ENCODE results near the gene TMC1. TPM values are rescaled to one million over a fixed set of nuclear protein-coding genes. Genes with fewer than 3 reads are reported as not detected.

Gene TMC1
- total RNA-seq, 2 experiments from 2014 or later = not detected

DNA sequence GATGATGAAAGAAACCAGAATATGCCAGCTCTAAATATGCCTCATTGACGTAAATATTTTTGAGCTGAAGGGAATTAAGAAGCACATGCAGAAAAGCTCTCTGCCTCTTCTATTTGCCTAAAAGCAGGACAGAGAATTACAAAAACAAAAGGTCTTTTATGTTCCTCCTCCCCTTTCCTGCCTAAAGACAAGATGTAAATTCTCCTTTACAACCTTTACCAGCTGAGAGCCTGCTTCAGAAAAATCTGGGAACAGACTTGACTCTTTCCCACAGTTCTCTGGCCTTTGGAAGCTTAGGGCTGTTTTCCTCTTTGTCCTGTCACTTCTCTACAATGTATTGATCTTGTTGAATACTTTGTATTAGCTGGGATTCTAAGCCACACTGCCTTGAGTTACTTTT lies 199.7 kb downstream of the TMC1 start:
- Mint-ChIP-seq H3K27ac (no peak overlapping the region), H3K9me3 (no peaks in the 10 kb centered on the region), H3K36me3 (ENCODE audit: low read depth) (no peaks in the 10 kb centered on the region), H3K27me3 (ENCODE audit: low read depth) (peaks cover 10% of the 10 kb centered on the region), H3K4me3 (no peak overlapping the region), H3K4me1 (ENCODE audit: low read depth) (no peaks in the 10 kb centered on the region)
- CTCF ChIA-PET = interaction anchor here (0.6 to 1.5 kb wide), 2 partner anchors 129 to 1776 kb away, joined by 3 to 4 read pairs; no protein-coding TSS in a partner anchor
- DNase-seq = no peak
- intact Hi-C loops (cut with micrococcal nuclease) = no loop called here

DNA sequence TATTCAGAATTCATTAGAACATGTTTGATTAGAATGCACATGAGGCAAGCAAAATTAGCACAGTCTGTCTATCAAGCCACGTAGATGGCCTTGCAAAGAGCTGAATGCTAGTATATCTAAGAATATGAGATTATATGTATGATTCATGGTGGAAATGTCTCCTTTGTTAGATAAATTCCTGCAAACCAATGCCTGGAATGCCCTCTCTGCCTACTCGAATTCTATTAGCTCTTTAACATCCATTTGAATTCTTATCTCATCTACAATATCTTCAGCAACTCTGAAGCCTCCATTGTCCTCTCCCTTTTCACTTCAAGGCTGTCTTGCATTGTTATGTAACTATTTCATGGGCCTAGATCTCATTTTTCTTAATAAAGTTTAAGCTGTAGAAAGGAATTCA lies 205.5 kb downstream of the TMC1 start:
- Mint-ChIP-seq H3K4me1 (ENCODE audit: low read depth) (no peaks in the 10 kb centered on the region), H3K27ac (no peak overlapping the region), H3K4me3 (no peak overlapping the region), H3K9me3 (no peaks in the 10 kb centered on the region), H3K36me3 (ENCODE audit: low read depth) (no peaks in the 10 kb centered on the region), H3K27me3 (ENCODE audit: low read depth) (peaks cover 6% of the 10 kb centered on the region)
- CTCF ChIA-PET = no interaction called here
- intact Hi-C loops (cut with micrococcal nuclease) = no loop called here
- no peak for DNase-seq

DNA sequence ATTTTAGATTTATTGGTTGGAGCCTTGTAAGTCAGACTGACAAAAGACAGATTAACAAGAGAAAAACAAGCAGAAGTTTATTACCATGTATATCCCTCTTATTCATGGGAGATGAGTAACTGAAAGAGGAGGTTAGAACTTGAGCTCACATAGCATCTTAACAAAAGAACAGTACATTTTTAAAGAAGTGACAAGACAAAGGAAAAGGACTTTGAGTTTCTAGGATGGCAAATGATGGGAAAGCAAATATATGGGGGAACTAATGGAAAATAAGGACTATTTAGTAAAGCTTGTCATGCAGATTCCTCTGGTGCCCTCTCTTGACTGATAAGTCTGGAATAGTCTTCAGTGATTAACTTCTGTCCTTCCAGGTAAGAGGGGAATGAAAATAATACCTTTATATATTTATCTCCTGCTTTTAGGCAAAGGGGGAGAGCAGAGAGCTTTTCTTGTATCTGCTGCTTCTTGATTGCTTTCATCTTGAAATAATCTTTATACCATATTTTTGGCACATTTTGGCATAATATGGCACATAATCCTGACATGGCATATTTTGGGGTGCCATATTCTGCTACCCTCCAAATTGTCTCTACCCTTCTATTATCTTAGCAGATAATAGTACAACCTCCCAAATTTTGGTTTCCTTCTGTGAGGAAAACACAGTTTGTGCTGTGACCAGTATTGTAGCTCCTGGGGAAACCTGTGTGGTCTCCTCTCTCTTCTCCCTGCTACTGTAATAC lies 206.8 kb downstream of the TMC1 start:
- Mint-ChIP-seq H3K4me1 (ENCODE audit: low read depth) (no peaks in the 10 kb centered on the region), H3K27me3 (ENCODE audit: low read depth) (peaks cover 6% of the 10 kb centered on the region), H3K9me3 (no peaks in the 10 kb centered on the region), H3K4me3 (no peak overlapping the region), H3K27ac (no peak overlapping the region), H3K36me3 (ENCODE audit: low read depth) (no peaks in the 10 kb centered on the region)
- intact Hi-C loops (cut with micrococcal nuclease) = no loop called here
- CTCF ChIA-PET = interaction anchor here (0.7 to 0.9 kb wide), 2 partner anchors 9 to 302 kb away, joined by 3 read pairs; no protein-coding TSS in a partner anchor
- DNase-seq = no peak

DNA sequence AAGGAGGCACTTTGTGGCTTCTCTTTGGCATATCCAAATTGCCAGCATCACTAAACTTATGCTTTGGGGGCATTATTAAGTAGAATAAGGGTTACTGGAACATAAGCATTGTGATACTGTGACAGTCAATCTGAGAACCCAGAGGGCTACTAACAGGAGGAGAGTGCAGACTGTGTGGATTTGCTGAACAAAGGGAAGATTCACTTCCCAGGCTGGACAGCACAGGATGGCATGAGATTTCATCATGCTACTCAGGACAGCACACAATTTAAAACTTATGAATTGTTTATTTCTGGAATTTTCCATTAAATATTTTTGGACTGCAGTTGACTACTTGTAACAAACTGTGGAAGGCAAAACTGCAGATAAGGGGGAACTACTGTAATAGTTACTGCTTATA lies 212.5 kb downstream of the TMC1 start:
- H3K27ac Mint-ChIP-seq = no peak overlapping the region
- no peak for DNase-seq
- H3K4me1 Mint-ChIP-seq (ENCODE audit: low read depth) = no peaks in the 10 kb centered on the region
- no peaks in the 10 kb centered on the region for H3K9me3 Mint-ChIP-seq
- no peaks in the 10 kb centered on the region for H3K36me3 Mint-ChIP-seq (ENCODE audit: low read depth)
- peaks cover 7% of the 10 kb centered on the region for H3K27me3 Mint-ChIP-seq (ENCODE audit: low read depth)
- no peak overlapping the region for H3K4me3 Mint-ChIP-seq
- intact Hi-C loops (cut with micrococcal nuclease) = no loop called here
- CTCF ChIA-PET = no interaction called here

DNA sequence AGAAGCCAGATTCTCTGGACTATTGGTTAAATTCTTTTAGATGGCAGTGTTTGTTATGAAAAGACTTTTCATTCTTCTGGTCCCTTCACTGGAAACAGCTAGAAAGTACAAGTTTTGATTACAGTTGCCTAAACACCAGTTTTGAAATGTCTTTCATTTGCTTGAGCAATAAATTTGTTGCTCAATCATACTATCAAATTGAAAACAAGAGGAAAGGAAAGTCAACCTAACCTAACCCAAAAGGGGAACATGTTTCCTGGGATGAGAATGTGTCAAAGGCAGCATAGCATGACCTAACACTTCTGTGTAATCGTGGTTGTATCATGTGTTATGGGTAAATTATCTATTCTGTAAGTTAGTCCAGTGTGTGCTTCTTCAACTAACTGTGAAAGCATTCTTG lies 213.2 kb downstream of the TMC1 start:
- Mint-ChIP-seq H3K36me3 (ENCODE audit: low read depth) (no peaks in the 10 kb centered on the region), H3K4me1 (ENCODE audit: low read depth) (no peaks in the 10 kb centered on the region), H3K4me3 (no peak overlapping the region), H3K9me3 (no peaks in the 10 kb centered on the region), H3K27me3 (ENCODE audit: low read depth) (peaks cover 7% of the 10 kb centered on the region), H3K27ac (no peak overlapping the region)
- CTCF ChIA-PET = no interaction called here
- DNase-seq = no peak
- intact Hi-C loops (cut with micrococcal nuclease) = no loop called here

DNA sequence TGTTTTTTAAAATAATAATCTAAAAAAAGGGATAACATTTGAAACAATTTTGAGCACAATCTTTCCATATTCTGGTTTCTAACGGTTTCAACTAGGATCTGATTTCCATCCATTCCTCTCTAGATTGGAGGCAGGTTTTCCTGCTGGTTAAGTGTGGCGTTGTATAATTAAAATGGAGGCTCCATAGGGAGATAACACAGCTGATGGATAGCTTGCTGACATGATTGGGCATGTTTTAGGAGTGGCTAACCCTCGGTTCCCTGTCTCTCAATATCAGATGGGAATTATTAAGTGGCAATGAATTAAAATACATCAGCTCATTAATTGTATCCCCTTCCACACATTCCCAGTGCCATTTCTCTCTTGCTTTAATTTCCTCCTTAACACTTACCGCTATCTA lies 222.4 kb downstream of the TMC1 start:
- Mint-ChIP-seq H3K36me3 (ENCODE audit: low read depth) (no peaks in the 10 kb centered on the region), H3K27me3 (ENCODE audit: low read depth) (peaks cover 4% of the 10 kb centered on the region), H3K9me3 (no peaks in the 10 kb centered on the region), H3K27ac (no peak overlapping the region), H3K4me1 (ENCODE audit: low read depth) (no peaks in the 10 kb centered on the region), H3K4me3 (no peak overlapping the region)
- CTCF ChIA-PET = no interaction called here
- DNase-seq = no peak
- intact Hi-C loops (cut with micrococcal nuclease) = no loop called here

DNA sequence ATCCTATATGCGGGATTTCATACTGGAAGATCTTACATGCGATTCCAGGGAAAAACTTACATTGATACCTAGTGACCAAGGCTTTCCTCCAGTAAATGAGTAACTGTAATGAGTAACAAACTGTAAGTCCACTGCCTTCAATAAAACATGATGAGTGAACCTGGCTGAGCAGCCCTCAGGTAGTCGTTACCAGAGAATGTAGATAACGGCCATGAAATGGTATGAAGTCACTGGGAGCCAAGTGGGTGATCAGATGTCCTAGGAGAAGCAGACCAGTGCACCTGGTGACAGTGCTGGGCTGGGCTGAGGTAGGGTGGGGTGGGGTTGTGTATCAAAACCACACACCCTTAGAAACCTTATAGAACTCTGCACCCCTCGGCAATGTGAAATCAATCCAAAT lies 227.9 kb downstream of the TMC1 start:
- no peak for DNase-seq
- H3K9me3 Mint-ChIP-seq = no peaks in the 10 kb centered on the region
- H3K27ac Mint-ChIP-seq = no peak overlapping the region
- no peaks in the 10 kb centered on the region for H3K36me3 Mint-ChIP-seq (ENCODE audit: low read depth)
- H3K4me3 Mint-ChIP-seq = no peak overlapping the region
- intact Hi-C loops (cut with micrococcal nuclease) = no loop called here
- CTCF ChIA-PET = no interaction called here
- no peaks in the 10 kb centered on the region for H3K4me1 Mint-ChIP-seq (ENCODE audit: low read depth)
- H3K27me3 Mint-ChIP-seq (ENCODE audit: low read depth) = peaks cover 8% of the 10 kb centered on the region

DNA sequence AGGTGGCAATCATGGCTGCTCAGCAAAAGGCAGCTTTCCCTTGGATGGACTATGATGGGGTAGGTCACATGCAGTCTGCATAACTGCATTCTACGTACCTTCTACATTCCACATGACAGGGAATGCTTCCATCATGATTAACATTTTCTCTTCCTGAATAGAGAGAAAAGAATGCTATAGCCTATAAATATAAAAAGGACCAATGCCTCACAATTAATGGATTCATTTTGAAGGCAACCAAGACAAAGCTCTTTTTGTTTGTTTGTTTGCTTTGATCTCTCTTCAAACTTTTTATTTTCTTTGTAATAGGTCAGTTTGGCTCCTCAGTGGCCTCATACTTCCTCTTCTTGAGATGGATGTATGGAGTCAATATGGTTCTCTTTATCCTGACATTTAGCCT lies 230.1 kb downstream of the TMC1 start:
- H3K4me3 Mint-ChIP-seq = no peak overlapping the region
- DNase-seq = no peak
- H3K27me3 Mint-ChIP-seq (ENCODE audit: low read depth) = peaks cover 8% of the 10 kb centered on the region
- H3K27ac Mint-ChIP-seq = no peak overlapping the region
- no peaks in the 10 kb centered on the region for H3K36me3 Mint-ChIP-seq (ENCODE audit: low read depth)
- H3K4me1 Mint-ChIP-seq (ENCODE audit: low read depth) = no peaks in the 10 kb centered on the region
- intact Hi-C loops (cut with micrococcal nuclease) = no loop called here
- CTCF ChIA-PET = interaction anchor here (0.6 kb wide), 1 partner anchor 69 kb away, joined by 3 read pairs; no protein-coding TSS in a partner anchor
- no peaks in the 10 kb centered on the region for H3K9me3 Mint-ChIP-seq

DNA sequence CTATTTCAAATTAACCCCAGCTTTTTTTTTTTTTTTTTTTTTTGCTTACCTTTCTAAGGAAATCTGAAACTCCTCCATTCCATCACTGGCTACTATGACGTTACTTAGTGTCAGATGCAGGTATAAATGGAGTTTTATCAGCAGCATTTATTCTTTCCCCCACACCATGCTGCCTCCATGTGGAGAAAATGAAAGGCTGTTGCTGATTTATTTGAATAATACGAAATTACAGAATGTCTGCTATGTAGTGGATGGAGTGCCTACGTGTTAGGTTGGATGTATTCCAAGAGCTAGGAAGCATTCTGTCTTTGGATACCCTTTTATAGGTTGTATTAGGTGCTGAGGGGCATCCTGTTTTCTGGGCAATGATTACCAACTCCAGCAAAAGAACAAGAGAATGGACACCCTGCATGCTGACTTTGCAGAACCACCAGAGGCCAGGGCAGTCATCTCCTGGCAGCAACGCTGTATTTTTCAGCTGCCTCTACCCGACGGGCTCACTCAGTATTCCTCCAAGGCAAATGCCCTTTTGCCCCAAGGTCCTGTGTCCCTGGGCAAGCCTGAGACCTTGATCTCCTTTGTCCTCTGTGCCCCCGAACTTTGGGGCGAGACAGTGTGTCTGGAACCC lies 232.0 kb downstream of the TMC1 start:
- intact Hi-C loops (cut with micrococcal nuclease) = loop anchor here (1.0 kb wide), 1 partner anchor 472 kb away; no protein-coding TSS in a partner anchor
- H3K4me3 Mint-ChIP-seq = no peak overlapping the region
- H3K36me3 Mint-ChIP-seq (ENCODE audit: low read depth) = no peaks in the 10 kb centered on the region
- no peak for DNase-seq
- H3K27ac Mint-ChIP-seq = no peak overlapping the region
- CTCF ChIA-PET = interaction anchor here (0.6 kb wide), 1 partner anchor 66 kb away, joined by 3 read pairs; no protein-coding TSS in a partner anchor
- no peaks in the 10 kb centered on the region for H3K4me1 Mint-ChIP-seq (ENCODE audit: low read depth)
- H3K27me3 Mint-ChIP-seq (ENCODE audit: low read depth) = peaks cover 10% of the 10 kb centered on the region
- no peaks in the 10 kb centered on the region for H3K9me3 Mint-ChIP-seq

DNA sequence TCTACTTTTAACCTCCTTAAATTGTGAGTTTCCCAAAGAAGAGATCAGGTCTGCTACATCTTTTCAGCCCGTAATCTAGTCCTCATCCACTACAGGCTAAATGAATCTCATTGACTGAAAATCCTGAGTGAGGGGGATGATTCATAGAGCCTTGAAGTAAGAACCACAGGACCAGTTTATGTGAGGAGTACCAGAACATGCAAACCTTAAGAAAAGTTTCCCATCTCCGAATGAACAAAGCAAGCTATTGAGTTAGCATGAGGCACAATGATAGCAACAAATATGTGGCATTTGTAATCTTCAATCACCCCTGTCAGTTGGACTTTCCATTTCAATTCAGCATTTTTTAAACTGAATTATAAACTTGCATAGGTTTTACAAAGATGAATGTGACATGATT lies 234.4 kb downstream of the TMC1 start:
- H3K36me3 Mint-ChIP-seq (ENCODE audit: low read depth) = no peaks in the 10 kb centered on the region
- H3K27ac Mint-ChIP-seq = no peak overlapping the region
- CTCF ChIA-PET = no interaction called here
- DNase-seq = no peak
- no peaks in the 10 kb centered on the region for H3K4me1 Mint-ChIP-seq (ENCODE audit: low read depth)
- no peaks in the 10 kb centered on the region for H3K9me3 Mint-ChIP-seq
- no peak overlapping the region for H3K4me3 Mint-ChIP-seq
- H3K27me3 Mint-ChIP-seq (ENCODE audit: low read depth) = peaks cover 2% of the 10 kb centered on the region
- intact Hi-C loops (cut with micrococcal nuclease) = no loop called here

DNA sequence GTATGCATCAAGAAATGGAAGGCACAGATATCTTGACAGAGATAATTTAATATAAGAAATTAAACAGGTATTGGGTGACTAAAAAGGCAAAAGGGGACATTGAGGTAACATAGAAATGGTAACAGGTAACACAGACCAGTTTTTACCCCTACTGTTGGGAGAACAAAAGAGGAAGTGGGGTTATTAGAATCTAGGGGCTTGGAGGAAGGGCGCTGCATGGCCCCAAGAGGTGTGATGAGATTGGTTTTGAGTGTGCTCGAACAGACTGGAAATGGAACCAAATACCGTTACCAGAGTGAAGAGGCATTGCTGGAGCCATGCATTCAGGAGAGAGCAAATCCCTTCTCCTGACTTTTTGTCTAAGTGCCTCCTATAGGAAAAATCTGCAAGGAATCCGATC lies 237.5 kb downstream of the TMC1 start:
- no peak for DNase-seq
- Mint-ChIP-seq H3K27me3 (ENCODE audit: low read depth) (peaks cover 4% of the 10 kb centered on the region), H3K4me3 (no peak overlapping the region), H3K27ac (no peak overlapping the region), H3K4me1 (ENCODE audit: low read depth) (no peaks in the 10 kb centered on the region), H3K9me3 (no peaks in the 10 kb centered on the region), H3K36me3 (ENCODE audit: low read depth) (no peaks in the 10 kb centered on the region)
- CTCF ChIA-PET = interaction anchor here (1.0 kb wide), 1 partner anchor 479 kb away, joined by 4 read pairs; no protein-coding TSS in a partner anchor
- intact Hi-C loops (cut with micrococcal nuclease) = no loop called here

DNA sequence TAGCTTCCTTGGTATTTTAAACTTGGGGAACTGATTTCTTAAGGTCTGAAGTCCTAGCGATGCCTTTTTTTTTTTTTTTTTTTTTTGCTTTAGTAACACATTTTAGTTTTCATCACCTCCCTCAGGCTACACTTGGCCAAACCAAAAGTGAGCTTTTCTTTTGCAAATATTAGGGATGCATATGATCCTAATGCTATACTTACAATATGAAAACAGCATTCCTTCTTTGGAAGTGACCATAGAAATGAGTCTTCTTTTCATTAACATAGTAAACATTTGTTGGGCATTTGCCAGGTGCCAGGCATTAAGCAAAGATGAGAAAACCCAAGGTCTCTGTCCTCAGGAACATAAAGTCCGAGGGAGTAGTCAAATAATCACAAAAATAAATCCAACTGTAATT lies 241.6 kb downstream of the TMC1 start:
- H3K4me3 Mint-ChIP-seq = no peak overlapping the region
- no peaks in the 10 kb centered on the region for H3K9me3 Mint-ChIP-seq
- no peaks in the 10 kb centered on the region for H3K36me3 Mint-ChIP-seq (ENCODE audit: low read depth)
- intact Hi-C loops (cut with micrococcal nuclease) = no loop called here
- peaks cover 2% of the 10 kb centered on the region for H3K27me3 Mint-ChIP-seq (ENCODE audit: low read depth)
- DNase-seq = no peak
- H3K4me1 Mint-ChIP-seq (ENCODE audit: low read depth) = no peaks in the 10 kb centered on the region
- CTCF ChIA-PET = interaction anchor here (0.6 to 0.7 kb wide), 3 partner anchors 43 to 587 kb away, joined by 3 to 8 read pairs (median 4); no protein-coding TSS in a partner anchor
- H3K27ac Mint-ChIP-seq = no peak overlapping the region

DNA sequence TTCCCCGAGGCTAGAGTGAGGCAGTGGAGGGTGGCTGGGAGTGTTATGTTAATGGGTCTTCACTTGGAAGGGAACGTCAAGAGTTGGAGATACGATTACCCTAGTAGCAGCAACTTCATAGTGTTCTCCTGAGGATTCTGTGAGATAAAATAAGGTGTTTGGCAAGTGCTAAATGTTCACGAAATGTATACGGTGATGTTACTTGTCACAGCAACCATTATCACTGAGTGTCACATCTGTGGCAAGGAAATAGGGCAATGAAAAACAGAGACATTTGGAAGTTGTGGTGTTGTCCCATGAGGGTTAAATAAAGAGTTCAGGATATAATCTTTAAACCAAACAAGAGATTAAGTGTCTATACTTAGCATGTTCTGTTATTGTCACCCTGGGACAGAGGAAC lies 248.1 kb downstream of the TMC1 start:
- H3K27me3 Mint-ChIP-seq (ENCODE audit: low read depth) = peaks cover 1% of the 10 kb centered on the region
- no peaks in the 10 kb centered on the region for H3K4me1 Mint-ChIP-seq (ENCODE audit: low read depth)

More for the DNA sequence above, 248.1 kb downstream of the TMC1 start:
- no peak for DNase-seq
- Mint-ChIP-seq H3K27ac (no peak overlapping the region), H3K36me3 (ENCODE audit: low read depth) (no peaks in the 10 kb centered on the region), H3K9me3 (no peaks in the 10 kb centered on the region), H3K4me3 (no peak overlapping the region)
- intact Hi-C loops (cut with micrococcal nuclease) = no loop called here
- CTCF ChIA-PET = no interaction called here

Data from activated naive CD4-positive, alpha-beta T cell treated with anti-CD3 and anti-CD28 coated beads for 36 hours (primary cell).